Measurements from ENCODE around the gene FHIP2A. TPM values are rescaled to one million over a fixed set of nuclear protein-coding genes. Genes with fewer than 3 reads are reported as not detected.
A peak's percentile ranks its signal among the peaks of the same experiment; 100 is the strongest.
"Not testable (repeated sequence)": the region's sequence is repeated elsewhere in the genome, so short reads cannot be mapped to it uniquely, and the experiment has no call there.

The FHIP2A gene
- total and polyA plus RNA-seq, 8 donors = 3.8 to 19.6 (median 8.0) TPM

- DNase-seq = no peak
These were observed 37.9 kb upstream of the FHIP2A start for GRCh38 chr10:114783686-114784085.

GRCh38 chr10:114786492-114786891 lies 35.1 kb upstream of the FHIP2A start:
- 44 to 46% methylated on average over 8 to 9 of the region's 9 CpGs for WGBS, 2 donors
- H3K4me3 ChIP-seq, DNase-seq, H3K36me3 ChIP-seq, H3K27ac ChIP-seq, H3K27me3 ChIP-seq, H3K9me3 ChIP-seq, H3K4me1 ChIP-seq: not testable (repeated sequence)
- FAIRE-seq = peak; percentile 96
- peak; percentile 67 to 93 (median 92) for ATAC-seq
- intact Hi-C loops (cut with DNase I) = loop anchor here in 2 of 3 donors (10.0 kb wide), 2 partner anchors 242 to 312 kb away; no protein-coding TSS in a partner anchor
- TF ChIP-seq, protein P1, sequence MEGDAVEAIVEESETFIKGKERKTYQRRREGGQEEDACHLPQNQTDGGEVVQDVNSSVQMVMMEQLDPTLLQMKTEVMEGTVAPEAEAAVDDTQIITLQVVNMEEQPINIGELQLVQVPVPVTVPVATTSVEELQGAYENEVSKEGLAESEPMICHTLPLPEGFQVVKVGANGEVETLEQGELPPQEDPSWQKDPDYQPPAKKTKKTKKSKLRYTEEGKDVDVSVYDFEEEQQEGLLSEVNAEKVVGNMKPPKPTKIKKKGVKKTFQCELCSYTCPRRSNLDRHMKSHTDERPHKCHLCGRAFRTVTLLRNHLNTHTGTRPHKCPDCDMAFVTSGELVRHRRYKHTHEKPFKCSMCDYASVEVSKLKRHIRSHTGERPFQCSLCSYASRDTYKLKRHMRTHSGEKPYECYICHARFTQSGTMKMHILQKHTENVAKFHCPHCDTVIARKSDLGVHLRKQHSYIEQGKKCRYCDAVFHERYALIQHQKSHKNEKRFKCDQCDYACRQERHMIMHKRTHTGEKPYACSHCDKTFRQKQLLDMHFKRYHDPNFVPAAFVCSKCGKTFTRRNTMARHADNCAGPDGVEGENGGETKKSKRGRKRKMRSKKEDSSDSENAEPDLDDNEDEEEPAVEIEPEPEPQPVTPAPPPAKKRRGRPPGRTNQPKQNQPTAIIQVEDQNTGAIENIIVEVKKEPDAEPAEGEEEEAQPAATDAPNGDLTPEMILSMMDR (IDR thresholded peaks at IDR 0.05) = peak; percentile 43 to 73 (median 68)

More at GRCh38 chr10:114783686-114784085, 37.9 kb upstream of the FHIP2A start:
- no peak overlapping the region for H3K27ac ChIP-seq
- ATAC-seq (no peak), FAIRE-seq (no peak)
- 51 to 59% methylated on average over 7 of the region's 7 CpGs for WGBS, 2 donors
- TF ChIP-seq, protein P1 (IDR thresholded peaks at IDR 0.05) = no peak
- no peak overlapping the region for H3K4me3 ChIP-seq
- no peaks in the 10 kb centered on the region for H3K36me3 ChIP-seq
- intact Hi-C loops (cut with DNase I) = loop anchor here in 2 of 3 donors (10.0 kb wide), 2 partner anchors 239 to 309 kb away; no protein-coding TSS in a partner anchor
- H3K27me3 ChIP-seq = no peaks in the 10 kb centered on the region
- H3K4me1 ChIP-seq = no peaks in the 10 kb centered on the region
- H3K9me3 ChIP-seq = no peaks in the 10 kb centered on the region

GRCh38 chr10:114787131-114787530 lies 34.4 kb upstream of the FHIP2A start:
- not testable (repeated sequence) for FAIRE-seq, H3K36me3 ChIP-seq, DNase-seq, H3K4me1 ChIP-seq, ATAC-seq, H3K27me3 ChIP-seq, H3K27ac ChIP-seq, H3K9me3 ChIP-seq, H3K4me3 ChIP-seq
- 85 to 96% methylated on average over 15 to 30 of the region's 30 CpGs for WGBS, 2 donors
- intact Hi-C loops (cut with DNase I) = loop anchor here in 2 of 3 donors (10.0 kb wide), 2 partner anchors 242 to 312 kb away; no protein-coding TSS in a partner anchor

GRCh38 chr10:114791768-114792167 lies 29.8 kb upstream of the FHIP2A start:
- 91 to 94% methylated on average over 3 of the region's 3 CpGs for WGBS, 2 donors
- Histone ChIP-seq H3K4me1 (no peaks in the 10 kb centered on the region), H3K27me3 (no peaks in the 10 kb centered on the region), H3K36me3 (no peaks in the 10 kb centered on the region), H3K9me3 (no peaks in the 10 kb centered on the region), H3K27ac (no peak overlapping the region), H3K4me3 (no peak overlapping the region)
- TF ChIP-seq, protein P1 (IDR thresholded peaks at IDR 0.05) = no peak
- FAIRE-seq = no peak
- intact Hi-C loops (cut with DNase I) = no loop called here
- DNase-seq = no peak
- ATAC-seq = no peak

- no peak overlapping the region for H3K4me3 ChIP-seq
- DNase-seq (no peak), ATAC-seq (no peak), FAIRE-seq (no peak)
- H3K4me1 ChIP-seq = no peaks in the 10 kb centered on the region
- intact Hi-C loops (cut with DNase I) = no loop called here
- H3K27ac ChIP-seq = no peak overlapping the region
- no peaks in the 10 kb centered on the region for H3K9me3 ChIP-seq
- WGBS, 2 donors = 91 to 94% methylated on average over 3 of the region's 3 CpGs
- no peaks in the 10 kb centered on the region for H3K27me3 ChIP-seq
- TF ChIP-seq, protein P1 (IDR thresholded peaks at IDR 0.05) = no peak
- no peaks in the 10 kb centered on the region for H3K36me3 ChIP-seq
These were observed 26.5 kb upstream of the FHIP2A start for GRCh38 chr10:114795039-114795438.

Data from pancreas (tissue), 10 donors.